Neural progenitor cell (in vitro differentiated cells): ENCODE measurements around the gene DDAH1. TPM values are rescaled to one million over a fixed set of nuclear protein-coding genes. Genes with fewer than 3 reads are reported as not detected.
"Not testable (repeated sequence)": the region's sequence is repeated elsewhere in the genome, so short reads cannot be mapped to it uniquely, and the experiment has no call there.

ENCODE experiments used
- DNase-seq: peaks from one replicate; pipeline ENCODE4 v3.0.0-alpha.2; 2016; ENCODE audit warnings: low spot score
- H2AFZ ChIP-seq: fragments of 200-600 bp; sonication (generic); replicated peaks from 2 replicates; pipeline ENCODE4 v1.6.1; 2016; ENCODE audit warnings: antibody characterized with exemption
- H3F3A ChIP-seq: fragments of 200-600 bp; sonication (generic); 2 replicates; pipeline ENCODE4 v1.6.1; 2016; ENCODE audit warnings: antibody characterized with exemption, low read depth
- H3K27ac ChIP-seq: fragments of 200-600 bp; sonication (generic); 2 replicates; pipeline ENCODE4 v1.5.1; 2016; ENCODE audit warnings: mild to moderate bottlenecking
- H3K27me3 ChIP-seq: fragments of 200-600 bp; sonication (generic); 2 replicates; pipeline ENCODE4 v1.6.1; 2016; ENCODE audit warnings: mild to moderate bottlenecking, moderate library complexity
- H3K36me3 ChIP-seq: fragments of 200-600 bp; sonication (generic); 2 replicates; pipeline ENCODE4 v1.5.1; 2016
- H3K4me1 ChIP-seq: fragments of 200-600 bp; sonication (generic); 2 replicates; pipeline ENCODE4 v1.6.1; 2016; ENCODE audit warnings: mixed run types
- H3K4me2 ChIP-seq: fragments of 200-600 bp; sonication (generic); 2 replicates; pipeline ENCODE4 v1.6.1; 2016
- H3K4me3 ChIP-seq: fragments of 200-600 bp; sonication (generic); 2 replicates; pipeline ENCODE4 v1.5.1; 2016
- H3K79me2 ChIP-seq: fragments of 200-600 bp; sonication (generic); 2 replicates; pipeline ENCODE4 v1.6.1; 2016; ENCODE audit warnings: low read depth
- H3K9ac ChIP-seq: fragments of 200-600 bp; sonication (generic); 2 replicates; pipeline ENCODE4 v1.6.1; 2016
- H3K9me3 ChIP-seq: fragments of 200-600 bp; sonication (generic); 2 replicates; pipeline ENCODE4 v1.5.1; 2016; ENCODE audit warnings: low read depth
- H4K20me1 ChIP-seq: fragments of 200-600 bp; sonication (generic); 2 replicates; pipeline ENCODE4 v1.6.1; 2016; ENCODE audit warnings: low read depth
- H3K27ac Mint-ChIP-seq: 3 replicates; pipeline ENCODE4 v1.8.0; 2021; ENCODE audit warnings: mixed read lengths
- H3K27me3 Mint-ChIP-seq: 2 replicates; pipeline ENCODE4 v1.8.0; 2022; ENCODE audit warnings: low read depth, mild to moderate bottlenecking, inconsistent platforms, moderate library complexity, mixed read lengths; ENCODE audit not compliant: insufficient read depth
- H3K36me3 Mint-ChIP-seq: 3 replicates; pipeline ENCODE4 v1.8.0; 2021; ENCODE audit warnings: mixed read lengths
- H3K4me1 Mint-ChIP-seq: 3 replicates; pipeline ENCODE4 v1.8.0; 2021; ENCODE audit warnings: mixed read lengths
- H3K4me3 Mint-ChIP-seq: 3 replicates; pipeline ENCODE4 v1.8.0; 2021; ENCODE audit warnings: mild to moderate bottlenecking, moderate library complexity, mixed read lengths
- H3K9me3 Mint-ChIP-seq: 3 replicates; pipeline ENCODE4 v1.8.0; 2020; ENCODE audit warnings: mixed read lengths
- EZH2 ChIP-seq: fragments of 200-600 bp; sonication (generic); IDR thresholded peaks from 2 replicates; pipeline ENCODE4 v1.6.1; 2017; ENCODE audit warnings: antibody characterized with exemption, mild to moderate bottlenecking, moderate library complexity
- EZH2phosphoT487 ChIP-seq: fragments of 200-600 bp; sonication (generic); IDR thresholded peaks from 2 replicates; pipeline ENCODE4 v1.6.1; 2017; ENCODE audit warnings: antibody characterized with exemption
- total RNA-seq: library from RNA; depleted of rRNA; stranded (reverse); fragments of >200 nt; gene quantifications from 2 replicates; pipeline ENCODE4 v1.2.3, GENCODE V29; 2015; ENCODE audit warnings: low replicate concordance
- TF ChIP-seq, protein P1 (sequence below): fragments of 200-600 bp; sonication (generic); IDR thresholded peaks from 2 replicates; pipeline ENCODE4 v1.5.1; 2017; ENCODE audit warnings: antibody characterized with exemption, mild to moderate bottlenecking

The DDAH1 gene
- total RNA-seq, 1 donor from 2014 or later, result 23.1 TPM

DNA sequence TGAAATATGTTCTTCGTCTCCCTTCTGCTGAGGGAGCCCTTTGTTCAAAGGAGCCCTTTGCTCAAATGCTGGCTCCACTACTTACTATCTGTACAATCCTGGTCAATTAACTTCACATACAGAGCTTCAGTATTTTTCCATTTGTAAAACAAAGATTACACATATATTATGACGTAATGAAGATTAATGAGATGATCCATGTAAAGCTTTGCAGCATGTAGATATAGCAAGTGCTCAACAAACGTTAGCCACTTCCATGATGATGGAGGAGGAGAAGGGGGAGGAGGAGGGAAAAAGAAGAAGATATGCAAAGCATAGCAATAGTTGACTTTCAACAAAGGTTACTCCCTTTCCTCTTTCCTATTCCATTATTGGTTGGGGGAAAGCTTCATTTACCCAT lies 10.1 kb upstream of the DDAH1 start:
- Histone ChIP-seq H3K4me3 (no peak overlapping the region), H2AFZ (no peak overlapping the region), H3K4me1 (peaks cover 6% of the 10 kb centered on the region), H3K9me3 (no peaks in the 10 kb centered on the region), H3K4me2 (no peak overlapping the region), H3K36me3 (no peaks in the 10 kb centered on the region), H3K27me3 (no peaks in the 10 kb centered on the region), H4K20me1 (no peaks in the 10 kb centered on the region), H3K27ac (no peak overlapping the region), H3K9ac (no peak overlapping the region), H3K79me2 (no peaks in the 10 kb centered on the region), H3F3A (no peaks in the 10 kb centered on the region)
- no peaks in the 10 kb centered on the region for H3K36me3 Mint-ChIP-seq
- no peak for DNase-seq
- peaks cover 5% of the 10 kb centered on the region for H3K4me1 Mint-ChIP-seq
- peaks cover 2% of the 10 kb centered on the region for H3K27me3 Mint-ChIP-seq
- TF ChIP-seq EZH2phosphoT487 (no peak), EZH2 (no peak)
- TF ChIP-seq, protein P1, sequence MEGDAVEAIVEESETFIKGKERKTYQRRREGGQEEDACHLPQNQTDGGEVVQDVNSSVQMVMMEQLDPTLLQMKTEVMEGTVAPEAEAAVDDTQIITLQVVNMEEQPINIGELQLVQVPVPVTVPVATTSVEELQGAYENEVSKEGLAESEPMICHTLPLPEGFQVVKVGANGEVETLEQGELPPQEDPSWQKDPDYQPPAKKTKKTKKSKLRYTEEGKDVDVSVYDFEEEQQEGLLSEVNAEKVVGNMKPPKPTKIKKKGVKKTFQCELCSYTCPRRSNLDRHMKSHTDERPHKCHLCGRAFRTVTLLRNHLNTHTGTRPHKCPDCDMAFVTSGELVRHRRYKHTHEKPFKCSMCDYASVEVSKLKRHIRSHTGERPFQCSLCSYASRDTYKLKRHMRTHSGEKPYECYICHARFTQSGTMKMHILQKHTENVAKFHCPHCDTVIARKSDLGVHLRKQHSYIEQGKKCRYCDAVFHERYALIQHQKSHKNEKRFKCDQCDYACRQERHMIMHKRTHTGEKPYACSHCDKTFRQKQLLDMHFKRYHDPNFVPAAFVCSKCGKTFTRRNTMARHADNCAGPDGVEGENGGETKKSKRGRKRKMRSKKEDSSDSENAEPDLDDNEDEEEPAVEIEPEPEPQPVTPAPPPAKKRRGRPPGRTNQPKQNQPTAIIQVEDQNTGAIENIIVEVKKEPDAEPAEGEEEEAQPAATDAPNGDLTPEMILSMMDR, result no peak
- H3K9me3 Mint-ChIP-seq, result no peaks in the 10 kb centered on the region
- H3K27ac Mint-ChIP-seq, result no peak overlapping the region
- H3K4me3 Mint-ChIP-seq, result no peak overlapping the region

DNA sequence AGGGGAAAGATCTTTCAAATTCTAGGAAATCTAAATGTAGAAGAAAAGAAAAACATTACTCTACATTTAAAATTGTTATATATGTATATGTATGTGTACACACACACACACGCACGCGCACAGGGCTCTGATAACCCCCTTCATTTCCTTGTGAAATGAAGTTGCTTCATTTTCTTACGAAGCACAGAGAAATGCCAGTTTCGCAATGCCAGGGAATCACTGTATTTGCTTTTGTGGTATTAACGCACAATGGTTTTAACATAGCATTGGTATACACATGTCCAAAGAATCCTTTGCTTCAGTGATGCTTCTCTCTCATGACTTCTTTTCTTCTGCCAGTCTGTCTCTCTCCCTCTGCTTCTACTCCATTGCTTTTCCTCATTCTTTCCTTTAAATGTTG lies 8.4 kb upstream of the DDAH1 start:
- no peaks in the 10 kb centered on the region for H3K9me3 ChIP-seq
- no peaks in the 10 kb centered on the region for H4K20me1 ChIP-seq
- H3K4me3 ChIP-seq, result no peak overlapping the region
- H3F3A ChIP-seq, result no peaks in the 10 kb centered on the region
- Mint-ChIP-seq H3K36me3 (no peaks in the 10 kb centered on the region), H3K9me3 (no peaks in the 10 kb centered on the region), H3K27me3 (peaks cover 2% of the 10 kb centered on the region), H3K4me3 (no peak overlapping the region), H3K4me1 (peaks cover 5% of the 10 kb centered on the region), H3K27ac (no peak overlapping the region)
- TF ChIP-seq, protein P1, result no peak
- TF ChIP-seq EZH2phosphoT487 (no peak), EZH2 (no peak)
- peaks cover 6% of the 10 kb centered on the region for H3K4me1 ChIP-seq
- H3K9ac ChIP-seq, result no peak overlapping the region
- no peaks in the 10 kb centered on the region for H3K36me3 ChIP-seq
- no peaks in the 10 kb centered on the region for H3K79me2 ChIP-seq
- H3K27me3 ChIP-seq, result no peaks in the 10 kb centered on the region
- H3K4me2 ChIP-seq, result no peak overlapping the region
- no peak for DNase-seq
- no peak overlapping the region for H2AFZ ChIP-seq
- H3K27ac ChIP-seq, result no peak overlapping the region

DNA sequence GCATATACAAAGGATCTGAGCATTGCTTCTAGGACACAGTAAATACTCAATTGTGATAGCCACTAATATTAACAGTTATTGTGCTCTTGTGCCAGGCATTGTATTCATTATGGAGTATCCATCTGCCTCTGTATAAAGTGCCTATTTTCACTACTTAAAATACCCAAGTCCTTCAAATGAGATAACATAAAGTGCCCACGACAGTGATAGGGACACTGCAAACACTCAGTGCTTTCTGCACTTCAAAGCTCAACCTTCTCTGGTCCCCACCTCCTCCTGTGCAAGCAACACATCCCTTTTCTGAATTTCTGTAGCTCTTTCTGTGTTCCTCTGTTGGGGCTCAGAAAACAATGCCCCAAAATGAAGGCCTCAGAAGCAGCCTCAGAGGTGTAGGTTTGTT lies 6.6 kb upstream of the DDAH1 start:
- Histone ChIP-seq H3K9ac (no peak overlapping the region), H3K9me3 (no peaks in the 10 kb centered on the region), H4K20me1 (no peaks in the 10 kb centered on the region), H2AFZ (no peak overlapping the region), H3K27me3 (no peaks in the 10 kb centered on the region), H3K36me3 (no peaks in the 10 kb centered on the region), H3F3A (no peaks in the 10 kb centered on the region), H3K27ac (no peak overlapping the region), H3K4me2 (no peak overlapping the region), H3K4me1 (peaks cover 6% of the 10 kb centered on the region), H3K4me3 (no peak overlapping the region), H3K79me2 (no peaks in the 10 kb centered on the region)
- peaks cover 4% of the 10 kb centered on the region for H3K27me3 Mint-ChIP-seq
- no peaks in the 10 kb centered on the region for H3K36me3 Mint-ChIP-seq
- H3K4me3 Mint-ChIP-seq, result no peak overlapping the region
- DNase-seq, result no peak
- no peaks in the 10 kb centered on the region for H3K9me3 Mint-ChIP-seq
- H3K27ac Mint-ChIP-seq, result no peak overlapping the region
- TF ChIP-seq EZH2, result no peak
- no peak for TF ChIP-seq EZH2phosphoT487
- TF ChIP-seq, protein P1, result no peak
- peaks cover 5% of the 10 kb centered on the region for H3K4me1 Mint-ChIP-seq

DNA sequence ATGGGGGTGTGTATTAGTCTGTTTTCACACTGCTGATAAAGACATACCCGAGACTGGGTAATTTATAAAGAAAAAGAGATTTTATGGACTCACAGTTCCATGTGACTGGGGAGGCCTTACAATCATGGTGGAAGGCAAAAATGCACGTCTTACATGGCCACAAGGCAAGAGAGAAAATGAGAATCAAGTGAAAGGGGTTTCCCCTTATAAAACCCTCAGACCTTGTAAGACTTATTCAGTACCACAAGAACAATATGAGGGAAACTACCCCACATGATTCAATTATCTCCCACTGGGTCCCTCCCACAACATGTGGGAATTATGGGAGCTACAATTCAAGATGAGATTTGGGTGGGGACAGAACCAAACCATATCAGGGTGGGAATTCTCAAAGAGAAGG lies 5.2 kb upstream of the DDAH1 start:
- H3K4me1 Mint-ChIP-seq, H3K36me3 ChIP-seq, H2AFZ ChIP-seq, H3K79me2 ChIP-seq, H3K27me3 Mint-ChIP-seq, H3F3A ChIP-seq, H3K4me1 ChIP-seq, DNase-seq, H3K9me3 ChIP-seq, H3K9me3 Mint-ChIP-seq, H3K4me3 ChIP-seq, H3K9ac ChIP-seq, H3K27ac ChIP-seq, H3K4me2 ChIP-seq, H3K36me3 Mint-ChIP-seq, H3K27ac Mint-ChIP-seq, H3K4me3 Mint-ChIP-seq, H4K20me1 ChIP-seq: not testable (repeated sequence)
- H3K27me3 ChIP-seq, result peaks cover 13% of the 10 kb centered on the region
